SU-DHL-6 (cell line): ENCODE measurements around the gene TMEM87B.
"Not testable (repeated sequence)": the region's sequence is repeated elsewhere in the genome, so short reads cannot be mapped to it uniquely, and the experiment has no call there.

Source experiments
- H2AFZ ChIP-seq: fragments of 200-600 bp; sonication (generic); 2 replicates; pipeline ENCODE4 v1.6.1; 2014; ENCODE audit warnings: low read depth, mild to moderate bottlenecking, moderate library complexity, mixed read lengths, antibody characterized with exemption, low read length; ENCODE audit not compliant: severe bottlenecking
- H3F3A ChIP-seq: fragments of 200-600 bp; shearing (Covaris generic); 2 replicates; pipeline ENCODE4 v1.6.0; 2016; ENCODE audit warnings: antibody characterized with exemption, mild to moderate bottlenecking; ENCODE audit not compliant: insufficient read depth
- H3K27ac ChIP-seq: fragments of 200-600 bp; sonication (generic); 2 replicates; pipeline ENCODE4 v1.5.1; 2016; ENCODE audit warnings: low read depth, mild to moderate bottlenecking, low read length, moderate library complexity, mixed read lengths
- H3K27me3 ChIP-seq: fragments of 200-600 bp; sonication (generic), shearing (Covaris generic); 2 replicates; pipeline ENCODE4 v1.6.0; 2014; ENCODE audit warnings: mild to moderate bottlenecking, low read length
- H3K36me3 ChIP-seq: fragments of 200-600 bp; sonication (generic); 2 replicates; pipeline ENCODE4 v1.6.1; 2014; ENCODE audit warnings: mild to moderate bottlenecking, low read length, mixed read lengths
- H3K4me2 ChIP-seq: fragments of 300-600, 200-600 bp; shearing (Covaris generic), sonication (generic); 2 replicates; pipeline ENCODE4 v1.6.0; 2014; ENCODE audit warnings: low read length, low read depth, mild to moderate bottlenecking; ENCODE audit not compliant: poor library complexity, severe bottlenecking
- H3K4me3 ChIP-seq: fragments of 200-600 bp; sonication (generic); 2 replicates; pipeline ENCODE4 v1.5.1; 2014; ENCODE audit warnings: antibody characterized with exemption, low read length, mild to moderate bottlenecking, mixed read lengths; ENCODE audit not compliant: insufficient read depth, poor library complexity, severe bottlenecking
- H3K79me2 ChIP-seq: fragments of 200-600 bp; sonication (generic); 2 replicates; pipeline ENCODE4 v1.6.1; 2014; ENCODE audit warnings: mild to moderate bottlenecking, low read length, moderate library complexity; ENCODE audit not compliant: insufficient read depth
- H3K9ac ChIP-seq: fragments of 200-600 bp; sonication (generic); 2 replicates; pipeline ENCODE4 v1.7.0; 2014; ENCODE audit warnings: mild to moderate bottlenecking, low read length
- H3K9me2 ChIP-seq: fragments of 200-600 bp; sonication (generic); replicated peaks from 2 replicates; pipeline ENCODE4 v1.6.1; 2014; ENCODE audit warnings: low read length; ENCODE audit not compliant: insufficient read depth
- H3K9me3 ChIP-seq: fragments of 200-600 bp; sonication (generic); 2 replicates; pipeline ENCODE4 v1.6.1; 2014; ENCODE audit warnings: low read length, mixed read lengths; ENCODE audit not compliant: insufficient read depth
- H4K20me1 ChIP-seq: fragments of 200-600 bp; sonication (generic); 2 replicates; pipeline ENCODE4 v1.6.1; 2014; ENCODE audit warnings: low read depth, mild to moderate bottlenecking, antibody characterized with exemption, low read length, moderate library complexity, mixed read lengths
- EZH2phosphoT487 ChIP-seq: fragments of 200-600 bp; sonication (generic), shearing (Covaris generic); conservative IDR thresholded peaks from 2 replicates; pipeline ENCODE4 v1.6.1; 2018; ENCODE audit warnings: mild to moderate bottlenecking, antibody characterized with exemption, low read length, moderate library complexity, mixed read lengths
- TF ChIP-seq, protein P1 (sequence below): fragments of 200-600 bp; sonication (generic); IDR thresholded peaks from one replicate; pipeline ENCODE4 v1.5.1; 2017; ENCODE audit warnings: antibody characterized with exemption, mild to moderate bottlenecking, low read length, moderate library complexity; ENCODE audit not compliant: insufficient read depth, poor library complexity, severe bottlenecking

Gene TMEM87B

DNA sequence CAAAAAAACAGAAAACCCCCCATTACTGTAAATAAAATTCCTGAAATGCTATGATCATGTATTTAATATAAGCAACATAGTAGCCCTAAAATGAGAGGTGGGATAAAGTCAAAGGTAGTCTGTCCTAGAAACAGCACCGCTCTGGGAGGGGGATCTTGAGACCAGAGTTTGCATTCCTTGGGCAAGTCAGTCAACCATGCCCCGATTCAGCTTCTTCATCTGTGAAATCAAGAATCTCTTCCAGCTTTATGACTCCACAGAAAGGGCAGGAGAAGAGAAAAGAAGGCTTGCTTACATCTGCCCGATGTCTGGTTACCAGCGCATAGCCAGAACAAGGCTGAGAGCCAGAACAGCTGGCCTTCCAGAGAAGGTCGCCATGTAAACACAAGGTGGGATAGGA lies 81.0 kb downstream of the TMEM87B start:
- Histone ChIP-seq H3K4me3 (no peak overlapping the region), H3K27me3 (no peaks in the 10 kb centered on the region), H4K20me1 (no peaks in the 10 kb centered on the region), H3K9ac (no peak overlapping the region), H3K36me3 (no peaks in the 10 kb centered on the region), H3K79me2 (no peaks in the 10 kb centered on the region), H3K9me3 (no peaks in the 10 kb centered on the region), H2AFZ (no peak overlapping the region), H3K9me2 (no peaks in the 10 kb centered on the region), H3K4me2 (no peak overlapping the region), H3K27ac (no peak overlapping the region), H3F3A (no peaks in the 10 kb centered on the region)
- TF ChIP-seq, protein P1, sequence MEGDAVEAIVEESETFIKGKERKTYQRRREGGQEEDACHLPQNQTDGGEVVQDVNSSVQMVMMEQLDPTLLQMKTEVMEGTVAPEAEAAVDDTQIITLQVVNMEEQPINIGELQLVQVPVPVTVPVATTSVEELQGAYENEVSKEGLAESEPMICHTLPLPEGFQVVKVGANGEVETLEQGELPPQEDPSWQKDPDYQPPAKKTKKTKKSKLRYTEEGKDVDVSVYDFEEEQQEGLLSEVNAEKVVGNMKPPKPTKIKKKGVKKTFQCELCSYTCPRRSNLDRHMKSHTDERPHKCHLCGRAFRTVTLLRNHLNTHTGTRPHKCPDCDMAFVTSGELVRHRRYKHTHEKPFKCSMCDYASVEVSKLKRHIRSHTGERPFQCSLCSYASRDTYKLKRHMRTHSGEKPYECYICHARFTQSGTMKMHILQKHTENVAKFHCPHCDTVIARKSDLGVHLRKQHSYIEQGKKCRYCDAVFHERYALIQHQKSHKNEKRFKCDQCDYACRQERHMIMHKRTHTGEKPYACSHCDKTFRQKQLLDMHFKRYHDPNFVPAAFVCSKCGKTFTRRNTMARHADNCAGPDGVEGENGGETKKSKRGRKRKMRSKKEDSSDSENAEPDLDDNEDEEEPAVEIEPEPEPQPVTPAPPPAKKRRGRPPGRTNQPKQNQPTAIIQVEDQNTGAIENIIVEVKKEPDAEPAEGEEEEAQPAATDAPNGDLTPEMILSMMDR, result no peak
- no peak for TF ChIP-seq EZH2phosphoT487

- H3K27me3 ChIP-seq, result no peaks in the 10 kb centered on the region
- no peaks in the 10 kb centered on the region for H4K20me1 ChIP-seq
- no peak overlapping the region for H2AFZ ChIP-seq
- no peaks in the 10 kb centered on the region for H3K9me2 ChIP-seq
- TF ChIP-seq, protein P1, result no peak
- no peak for TF ChIP-seq EZH2phosphoT487
- no peaks in the 10 kb centered on the region for H3K79me2 ChIP-seq
- H3F3A ChIP-seq, result no peaks in the 10 kb centered on the region
- no peak overlapping the region for H3K4me3 ChIP-seq
- H3K9ac ChIP-seq, result no peak overlapping the region
- no peaks in the 10 kb centered on the region for H3K9me3 ChIP-seq
- H3K36me3 ChIP-seq, result no peaks in the 10 kb centered on the region
- H3K27ac ChIP-seq, result no peak overlapping the region
- no peak overlapping the region for H3K4me2 ChIP-seq
These were observed 82.6 kb downstream of the TMEM87B start for GRCh38 chr2:112137516-112138158.

- Histone ChIP-seq H3K4me2 (no peak within 1 kb of the TSS), H3K27me3 (no peaks in the 10 kb centered on the region), H4K20me1 (no peaks in the 10 kb centered on the region), H3K9me2 (no peaks in the 10 kb centered on the region), H2AFZ (no peak within 1 kb of the TSS), H3K79me2 (no peaks in the 10 kb centered on the region), H3K9ac (no peak within 1 kb of the TSS), H3F3A (no peaks in the 10 kb centered on the region), H3K36me3 (no peaks in the 10 kb centered on the region), H3K9me3 (no peaks in the 10 kb centered on the region), H3K4me3 (no peak within 1 kb of the TSS), H3K27ac (no peak within 1 kb of the TSS)
- TF ChIP-seq, protein P1, result no peak
- no peak for TF ChIP-seq EZH2phosphoT487
These were observed 83.3 kb downstream of the TMEM87B start, which contains the start of gene FBLN7 for GRCh38 chr2:112138159-112139032. TSS of gene FBLN7 (plus strand) at chr2:112138385. CDS start at chr2:112138656, 271 bp downstream.

- not testable (repeated sequence) for H3K4me3 ChIP-seq, H3K36me3 ChIP-seq, H3K9me3 ChIP-seq, H3F3A ChIP-seq, H3K9me2 ChIP-seq, H3K79me2 ChIP-seq, H3K4me2 ChIP-seq, H3K9ac ChIP-seq, H3K27me3 ChIP-seq, H2AFZ ChIP-seq, H3K27ac ChIP-seq, H4K20me1 ChIP-seq
These were observed 84.1 kb downstream of the TMEM87B start for GRCh38 chr2:112139033-112139614.

- H2AFZ ChIP-seq, H3K4me3 ChIP-seq, H3K9me3 ChIP-seq, H3K9ac ChIP-seq, H3K79me2 ChIP-seq, H3K27me3 ChIP-seq, H4K20me1 ChIP-seq, H3K9me2 ChIP-seq, H3F3A ChIP-seq, H3K36me3 ChIP-seq, H3K4me2 ChIP-seq, H3K27ac ChIP-seq: not testable (repeated sequence)
These were observed 84.7 kb downstream of the TMEM87B start for GRCh38 chr2:112139661-112140204.
